Upper lobe of right lung (tissue), 1 donor: ENCODE results near the gene CCDC88C. TPM values are rescaled to one million over a fixed set of nuclear protein-coding genes. Genes with fewer than 3 reads are reported as not detected.

ENCODE experiments used
- ATAC-seq: fragments of 200-7000 bp; cut with Tn5 transposase; one replicate; pipeline ENCODE4 v1.9.1; 2020; ENCODE audit warnings: mild to moderate bottlenecking, moderate library complexity
- DNase-seq: peaks from one replicate; pipeline ENCODE4 v3.0.0-alpha.2; 2020
- H3K27ac ChIP-seq: fragments of 200-600 bp; one replicate; pipeline ENCODE4 v1.8.0; 2022
- H3K27me3 ChIP-seq: fragments of 200-600 bp; one replicate; pipeline ENCODE4 v1.8.0; 2022; ENCODE audit warnings: mild to moderate bottlenecking
- H3K36me3 ChIP-seq: fragments of 200-600 bp; one replicate; pipeline ENCODE4 v1.8.0; 2022
- H3K4me1 ChIP-seq: fragments of 200-600 bp; one replicate; pipeline ENCODE4 v1.8.0; 2022
- H3K4me3 ChIP-seq: fragments of 200-600 bp; one replicate; pipeline ENCODE4 v1.8.0; 2022; ENCODE audit warnings: mild to moderate bottlenecking
- H3K9me3 ChIP-seq: fragments of 200-600 bp; one replicate; pipeline ENCODE4 v1.8.0; 2022
- intact Hi-C: fragments of 100-400 bp; cut with DNase I; formaldehyde crosslinking; loops from one replicate; pipeline ENCODE4 v1.11.0; 2022
- total RNA-seq: library from RNA; stranded (reverse); fragmentation: NEBNext Ultra II Directional; extraction: Animal tissue kit (Norgen Biotek cat#: 25700); gene quantifications from one replicate; pipeline ENCODE4 v1.2.1, GENCODE V29; 2021
- TF ChIP-seq, protein P1 (sequence below): fragments of 200-600 bp; IDR thresholded peaks from one replicate; pipeline ENCODE4 v1.8.0; 2022; ENCODE audit warnings: antibody characterized with exemption
- donor health status: DM: no; HTN: yes; CAD: no; lungs with severe emphysema.

CCDC88C gene
- total RNA-seq, 1 donor from 2014 or later, result 34.1 TPM

DNA sequence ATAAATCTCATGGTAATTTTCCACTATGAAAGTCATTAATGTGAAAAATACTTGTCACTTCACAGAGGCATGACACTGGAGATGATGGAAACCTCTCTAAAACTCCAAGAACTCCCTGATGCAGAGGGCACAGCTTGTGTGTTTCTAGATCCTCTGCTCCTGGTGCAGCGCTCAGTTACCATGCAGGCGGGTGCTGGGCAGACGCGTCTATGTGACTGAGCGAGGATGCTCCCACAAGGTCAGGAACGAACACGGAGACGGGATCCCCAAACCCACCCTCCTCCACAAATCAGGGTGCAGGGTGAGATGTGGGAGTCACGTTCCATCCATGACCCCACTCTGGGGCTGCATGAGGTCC, 81.5 kb downstream of the CCDC88C start:
- H3K27me3 ChIP-seq, result no peaks in the 10 kb centered on the region
- DNase-seq, result no peak
- peaks cover 10% of the 10 kb centered on the region for H3K36me3 ChIP-seq
- no peaks in the 10 kb centered on the region for H3K9me3 ChIP-seq
- H3K27ac ChIP-seq, result no peak overlapping the region
- no peak for ATAC-seq
- no peak overlapping the region for H3K4me3 ChIP-seq
- peaks cover 22% of the 10 kb centered on the region for H3K4me1 ChIP-seq
- TF ChIP-seq, protein P1, sequence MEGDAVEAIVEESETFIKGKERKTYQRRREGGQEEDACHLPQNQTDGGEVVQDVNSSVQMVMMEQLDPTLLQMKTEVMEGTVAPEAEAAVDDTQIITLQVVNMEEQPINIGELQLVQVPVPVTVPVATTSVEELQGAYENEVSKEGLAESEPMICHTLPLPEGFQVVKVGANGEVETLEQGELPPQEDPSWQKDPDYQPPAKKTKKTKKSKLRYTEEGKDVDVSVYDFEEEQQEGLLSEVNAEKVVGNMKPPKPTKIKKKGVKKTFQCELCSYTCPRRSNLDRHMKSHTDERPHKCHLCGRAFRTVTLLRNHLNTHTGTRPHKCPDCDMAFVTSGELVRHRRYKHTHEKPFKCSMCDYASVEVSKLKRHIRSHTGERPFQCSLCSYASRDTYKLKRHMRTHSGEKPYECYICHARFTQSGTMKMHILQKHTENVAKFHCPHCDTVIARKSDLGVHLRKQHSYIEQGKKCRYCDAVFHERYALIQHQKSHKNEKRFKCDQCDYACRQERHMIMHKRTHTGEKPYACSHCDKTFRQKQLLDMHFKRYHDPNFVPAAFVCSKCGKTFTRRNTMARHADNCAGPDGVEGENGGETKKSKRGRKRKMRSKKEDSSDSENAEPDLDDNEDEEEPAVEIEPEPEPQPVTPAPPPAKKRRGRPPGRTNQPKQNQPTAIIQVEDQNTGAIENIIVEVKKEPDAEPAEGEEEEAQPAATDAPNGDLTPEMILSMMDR, result no peak
- intact Hi-C loops, result no loop called here

DNA sequence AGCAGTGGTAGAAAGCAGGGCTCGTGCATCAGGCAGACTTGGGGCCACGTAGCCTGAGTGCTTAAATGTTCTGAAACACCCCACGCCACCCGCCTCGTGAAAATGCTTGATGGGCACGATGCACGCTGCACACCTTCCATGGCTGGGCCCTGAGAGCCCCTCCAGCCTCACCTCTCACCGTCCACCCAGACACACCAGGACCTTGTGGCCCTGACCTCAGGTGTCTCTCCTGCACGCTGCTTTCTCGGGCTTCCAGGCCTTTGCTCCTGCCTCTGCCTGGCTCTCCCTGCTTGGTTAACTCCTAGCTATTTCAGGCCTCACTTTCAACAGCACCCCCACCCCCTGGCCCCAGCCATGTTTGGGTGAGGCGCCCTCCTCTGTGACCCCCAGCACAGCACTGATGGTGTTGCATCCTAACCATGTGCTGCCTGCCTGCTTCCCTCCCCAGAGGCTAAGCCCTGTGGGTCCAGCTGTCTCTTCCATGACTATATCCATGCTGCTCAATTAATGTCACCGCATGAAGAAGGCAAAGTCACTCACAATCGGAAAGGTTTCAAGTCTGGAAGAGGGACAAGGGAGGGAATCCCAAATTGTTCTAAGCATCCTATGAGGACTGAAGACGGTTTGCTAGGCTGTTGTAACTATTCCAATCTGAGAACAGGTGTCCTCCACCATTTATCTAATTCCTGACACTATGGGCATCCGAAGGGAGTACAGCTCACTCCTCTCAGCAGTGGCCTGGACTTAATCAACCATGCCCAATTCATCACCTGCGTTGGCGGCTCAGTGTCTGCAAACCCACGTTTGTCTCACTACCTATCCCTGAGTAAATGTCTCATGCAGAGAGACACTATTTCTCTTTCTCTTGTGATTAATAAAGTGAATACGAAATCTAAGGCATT, 82.2 kb downstream of the CCDC88C start:
- no peaks in the 10 kb centered on the region for H3K27me3 ChIP-seq
- intact Hi-C loops, result no loop called here
- no peaks in the 10 kb centered on the region for H3K9me3 ChIP-seq
- H3K4me3 ChIP-seq, result no peak overlapping the region
- DNase-seq, result no peak
- TF ChIP-seq, protein P1, result no peak
- H3K27ac ChIP-seq, result no peak overlapping the region
- ATAC-seq, result no peak
- H3K4me1 ChIP-seq, result peaks cover 28% of the 10 kb centered on the region
- peaks cover 10% of the 10 kb centered on the region for H3K36me3 ChIP-seq

DNA sequence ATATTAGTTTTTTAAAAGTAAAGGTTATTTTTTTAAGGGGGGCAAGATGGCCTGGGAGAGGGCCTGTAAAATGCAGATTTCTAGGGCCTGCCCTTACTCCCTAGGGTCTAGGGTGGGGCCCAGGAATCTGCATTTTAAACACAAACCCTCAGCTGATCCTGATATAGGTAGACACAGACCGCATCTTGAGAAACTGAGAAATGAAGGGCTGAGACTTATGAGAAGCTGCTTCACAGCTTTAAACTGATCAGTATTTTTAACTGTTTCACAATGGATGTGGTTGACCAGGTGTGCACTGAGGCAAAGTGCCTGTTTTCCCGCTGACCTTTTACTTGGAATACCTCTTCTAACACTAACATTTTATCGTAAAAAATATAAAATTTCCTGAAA, 84.0 kb downstream of the CCDC88C start:
- Histone ChIP-seq H3K4me3 (no peak overlapping the region), H3K4me1 (peaks cover 37% of the 10 kb centered on the region), H3K27ac (no peak overlapping the region), H3K36me3 (peaks cover 6% of the 10 kb centered on the region), H3K9me3 (no peaks in the 10 kb centered on the region), H3K27me3 (no peaks in the 10 kb centered on the region)
- ATAC-seq (no peak), DNase-seq (no peak)
- TF ChIP-seq, protein P1, result no peak
- intact Hi-C loops, result no loop called here

DNA sequence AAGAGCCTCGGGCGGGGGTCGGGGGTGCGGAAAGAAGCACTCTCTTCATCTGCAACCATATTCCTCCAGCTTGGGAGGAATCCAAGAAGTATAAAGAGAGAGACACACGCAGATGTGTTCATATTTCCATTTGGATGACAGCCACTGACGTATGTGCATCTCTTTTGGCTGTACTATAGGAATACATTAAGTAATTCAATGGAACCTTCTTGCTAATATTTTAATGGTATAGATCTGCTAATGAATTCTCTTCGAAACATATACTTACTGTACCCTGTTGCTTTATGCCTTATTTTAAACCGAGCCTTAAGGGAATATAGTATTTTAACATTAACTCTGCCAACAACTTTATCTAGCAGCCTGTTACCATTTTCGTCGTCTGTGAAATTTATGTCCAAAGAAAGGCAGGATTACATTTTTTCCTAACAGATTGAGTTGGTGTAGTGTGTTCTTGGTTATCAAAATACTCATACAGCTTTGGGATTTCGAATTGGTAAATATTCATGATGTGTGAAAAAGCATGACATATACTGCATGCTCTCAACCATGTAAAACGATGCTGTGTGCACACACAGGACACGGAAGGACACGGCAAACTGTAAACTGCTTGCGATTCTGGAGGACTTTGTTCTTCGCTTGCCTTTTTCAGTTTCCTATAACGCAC, 84.5 kb downstream of the CCDC88C start:
- Histone ChIP-seq H3K4me3 (no peak overlapping the region), H3K9me3 (no peaks in the 10 kb centered on the region), H3K4me1 (peaks cover 37% of the 10 kb centered on the region), H3K27ac (no peak overlapping the region), H3K36me3 (peaks cover 5% of the 10 kb centered on the region), H3K27me3 (no peaks in the 10 kb centered on the region)
- DNase-seq (no peak), ATAC-seq (no peak)
- intact Hi-C loops, result no loop called here
- TF ChIP-seq, protein P1, result no peak

DNA sequence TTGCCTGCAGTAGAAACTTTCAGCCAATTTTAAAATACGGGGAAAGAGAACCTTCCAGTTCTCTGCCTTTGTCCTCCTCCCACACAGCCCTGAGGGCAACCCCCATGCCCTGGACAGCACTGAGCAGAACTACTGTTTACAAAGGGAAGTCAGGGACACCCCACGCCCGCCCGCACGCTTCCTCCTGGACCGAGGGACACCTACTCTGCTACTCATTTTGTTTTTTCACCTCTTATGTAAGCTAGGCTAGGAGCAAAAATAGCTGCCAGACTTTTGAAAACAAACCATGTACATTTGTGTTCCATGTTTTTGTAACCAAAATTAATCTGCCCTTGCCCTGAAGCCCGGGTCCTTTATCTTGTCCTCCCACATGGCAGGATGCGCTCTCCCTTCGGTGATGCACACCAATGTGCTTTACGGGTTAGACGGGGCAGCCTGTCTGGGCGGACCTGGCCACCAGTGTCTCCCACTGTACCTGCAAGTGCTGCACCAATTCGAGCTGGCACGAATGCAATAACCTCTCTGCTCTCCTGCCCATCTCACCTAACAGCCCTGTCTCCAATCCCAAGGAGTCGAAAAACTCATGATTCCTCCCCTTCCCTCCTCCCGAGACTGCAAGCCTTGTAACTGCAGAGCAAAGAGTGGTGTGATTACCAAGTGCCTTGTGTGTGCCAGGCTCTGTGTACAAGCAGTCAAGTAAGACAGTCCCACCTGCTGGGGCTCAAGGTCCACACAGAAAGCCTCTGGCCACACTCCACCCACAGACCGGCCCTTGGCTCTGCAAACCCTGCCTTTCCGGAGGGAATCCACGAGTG, 85.2 kb downstream of the CCDC88C start:
- Histone ChIP-seq H3K36me3 (peaks cover 5% of the 10 kb centered on the region), H3K27ac (no peak overlapping the region), H3K27me3 (no peaks in the 10 kb centered on the region), H3K4me3 (no peak overlapping the region), H3K9me3 (no peaks in the 10 kb centered on the region), H3K4me1 (peaks cover 37% of the 10 kb centered on the region)
- intact Hi-C loops, result no loop called here
- TF ChIP-seq, protein P1, result no peak
- DNase-seq (peak; percentile 84), ATAC-seq (peak; percentile 69)
